Measurements from ENCODE around the gene IDUA. TPM values are rescaled to one million over a fixed set of nuclear protein-coding genes. Genes with fewer than 3 reads are reported as not detected.

Gene IDUA
- total RNA-seq, 1 experiment from 2014 or later: 35.0 TPM

- TF ChIP-seq CTCF (IDR thresholded peaks at IDR 0.05; ENCODE audit: unreplicated experiment): no peak
- no peak within 1 kb of the TSS for H3K4me3 Mint-ChIP-seq (ENCODE audit: unreplicated experiment)
- H3K27ac Mint-ChIP-seq (ENCODE audit: low read depth, unreplicated experiment): no peak within 1 kb of the TSS
- CTCF ChIA-PET: interaction anchor here (0.6 kb wide), 1 partner anchor 875 kb away, joined by 3 read pairs; no protein-coding TSS in a partner anchor
- no peaks in the 10 kb centered on the region for H3K9me3 Mint-ChIP-seq (ENCODE audit: unreplicated experiment)
- H3K27me3 Mint-ChIP-seq (ENCODE audit: insufficient read depth, unreplicated experiment): peaks cover 5% of the 10 kb centered on the region
- no peaks in the 10 kb centered on the region for H3K4me1 Mint-ChIP-seq (ENCODE audit: insufficient read depth, unreplicated experiment)
- BruUV-seq (replicated peaks): no TSS peak
- POLR2A ChIA-PET: no interaction called here
- no peak for DNase-seq (ENCODE audit: unreplicated experiment)
- H3K36me3 Mint-ChIP-seq (ENCODE audit: insufficient read depth, unreplicated experiment): peaks cover 4% of the 10 kb centered on the region
- intact Hi-C loops (cut with micrococcal nuclease): no loop called here
These were observed 6.5 kb downstream of the IDUA start, which contains the start of gene SLC26A1 for GRCh38 chr4:993111-994029. Gene SLC26A1, minus strand, starts transcription at chr4:993404. Its CDS starts 1,701 bp downstream, at chr4:991703.

- no peaks in the 10 kb centered on the region for H3K9me3 Mint-ChIP-seq (ENCODE audit: unreplicated experiment)
- H3K4me3 Mint-ChIP-seq (ENCODE audit: unreplicated experiment): no peak overlapping the region
- peaks cover 5% of the 10 kb centered on the region for H3K36me3 Mint-ChIP-seq (ENCODE audit: insufficient read depth, unreplicated experiment)
- BruUV-seq (replicated peaks): no TSS peak
- H3K27me3 Mint-ChIP-seq (ENCODE audit: insufficient read depth, unreplicated experiment): peaks cover 19% of the 10 kb centered on the region
- H3K27ac Mint-ChIP-seq (ENCODE audit: low read depth, unreplicated experiment): no peak overlapping the region
- POLR2A ChIA-PET: no interaction called here
- intact Hi-C loops (cut with micrococcal nuclease): no loop called here
- no peaks in the 10 kb centered on the region for H3K4me1 Mint-ChIP-seq (ENCODE audit: insufficient read depth, unreplicated experiment)
- TF ChIP-seq CTCF (IDR thresholded peaks at IDR 0.05; ENCODE audit: unreplicated experiment): no peak
- DNase-seq (ENCODE audit: unreplicated experiment): no peak
- CTCF ChIA-PET: no interaction called here
These were observed 8.6 kb downstream of the IDUA start for GRCh38 chr4:995311-996026.

GRCh38 chr4:996030-996996, 9.5 kb downstream of the IDUA start:
- Mint-ChIP-seq H3K4me1 (ENCODE audit: insufficient read depth, unreplicated experiment) (no peaks in the 10 kb centered on the region), H3K36me3 (ENCODE audit: insufficient read depth, unreplicated experiment) (peaks cover 10% of the 10 kb centered on the region), H3K9me3 (ENCODE audit: unreplicated experiment) (no peaks in the 10 kb centered on the region), H3K4me3 (ENCODE audit: unreplicated experiment) (no peak overlapping the region), H3K27ac (ENCODE audit: low read depth, unreplicated experiment) (no peak overlapping the region), H3K27me3 (ENCODE audit: insufficient read depth, unreplicated experiment) (peaks cover 19% of the 10 kb centered on the region)
- DNase-seq (ENCODE audit: unreplicated experiment): no peak
- CTCF ChIA-PET: interaction anchor here (0.6 kb wide), 1 partner anchor 212 kb away, joined by 3 read pairs; no protein-coding TSS in a partner anchor
- intact Hi-C loops (cut with micrococcal nuclease): no loop called here
- POLR2A ChIA-PET: no interaction called here
- BruUV-seq (replicated peaks): no TSS peak
- no peak for TF ChIP-seq CTCF (IDR thresholded peaks at IDR 0.05; ENCODE audit: unreplicated experiment)

All from MCF 10A (cell line).